GM21723 (cell line): ENCODE measurements around the gene KPNA2.
A peak's percentile ranks its signal among the peaks of the same experiment; 100 is the strongest.
"Not testable (repeated sequence)": the region's sequence is repeated elsewhere in the genome, so short reads cannot be mapped to it uniquely, and the experiment has no call there.

ENCODE experiments used
- ATAC-seq: cut with Tn5 transposase; IDR thresholded peaks from one replicate; pipeline ENCODE4 v1.9.1; 2021; ENCODE audit warnings: mild to moderate bottlenecking, moderate library complexity; ENCODE audit not compliant: unreplicated experiment

KPNA2 gene

DNA sequence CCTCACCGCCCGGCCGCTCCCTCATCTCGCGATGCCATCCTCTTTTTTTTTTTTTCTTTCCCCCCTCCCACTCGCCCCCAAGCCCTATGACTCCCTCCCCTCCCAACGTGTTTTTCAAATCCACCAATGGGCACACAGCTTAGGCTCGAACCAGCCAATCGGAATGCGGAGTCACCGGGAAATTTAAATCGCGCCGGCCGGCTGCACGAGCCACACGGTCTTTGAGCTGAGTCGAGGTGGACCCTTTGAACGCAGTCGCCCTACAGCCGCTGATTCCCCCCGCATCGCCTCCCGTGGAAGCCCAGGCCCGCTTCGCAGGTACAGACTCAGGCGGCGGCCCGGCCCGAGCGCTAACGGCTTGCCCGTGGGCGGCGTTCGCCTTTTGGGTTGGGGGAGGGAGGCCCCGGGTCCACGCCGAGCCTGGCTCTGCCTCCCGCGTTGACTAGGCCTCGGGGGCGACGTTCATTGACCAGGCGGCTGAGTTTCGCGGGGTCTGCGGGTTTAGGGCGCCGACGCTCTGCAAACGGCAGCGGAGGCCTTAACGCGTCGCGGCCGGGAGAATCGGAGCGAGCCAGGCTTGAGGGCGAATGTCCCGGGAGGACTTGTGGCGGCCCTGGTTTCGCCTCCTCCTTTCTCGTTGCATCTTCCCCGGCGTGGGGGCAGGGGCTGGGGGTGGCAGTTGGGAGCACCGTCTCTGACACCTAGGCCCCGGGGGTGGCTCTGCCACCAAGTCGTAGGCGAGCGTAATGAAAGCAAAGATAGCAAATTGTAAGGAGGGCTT is at the start of gene KPNA2:
KPNA2 (plus strand) TSS at position 213 of the 781 bp plus-strand sequence. CDS start 1,398 bp downstream, outside the sequence.
- peak; percentile 90 for ATAC-seq

GRCh38 chr17:67990909-67991308 is 44.6 kb upstream of the KPNA2 start:
- ATAC-seq = no peak

- peak; percentile 13 for ATAC-seq
Measured at GRCh38 chr17:67992548-67993152, 42.9 kb upstream of the KPNA2 start.

GRCh38 chr17:67993153-67993997 is 42.2 kb upstream of the KPNA2 start:
- peak; percentile 76 for ATAC-seq

- no peak for ATAC-seq
Measured at GRCh38 chr17:67993998-67994361, 41.6 kb upstream of the KPNA2 start.

DNA sequence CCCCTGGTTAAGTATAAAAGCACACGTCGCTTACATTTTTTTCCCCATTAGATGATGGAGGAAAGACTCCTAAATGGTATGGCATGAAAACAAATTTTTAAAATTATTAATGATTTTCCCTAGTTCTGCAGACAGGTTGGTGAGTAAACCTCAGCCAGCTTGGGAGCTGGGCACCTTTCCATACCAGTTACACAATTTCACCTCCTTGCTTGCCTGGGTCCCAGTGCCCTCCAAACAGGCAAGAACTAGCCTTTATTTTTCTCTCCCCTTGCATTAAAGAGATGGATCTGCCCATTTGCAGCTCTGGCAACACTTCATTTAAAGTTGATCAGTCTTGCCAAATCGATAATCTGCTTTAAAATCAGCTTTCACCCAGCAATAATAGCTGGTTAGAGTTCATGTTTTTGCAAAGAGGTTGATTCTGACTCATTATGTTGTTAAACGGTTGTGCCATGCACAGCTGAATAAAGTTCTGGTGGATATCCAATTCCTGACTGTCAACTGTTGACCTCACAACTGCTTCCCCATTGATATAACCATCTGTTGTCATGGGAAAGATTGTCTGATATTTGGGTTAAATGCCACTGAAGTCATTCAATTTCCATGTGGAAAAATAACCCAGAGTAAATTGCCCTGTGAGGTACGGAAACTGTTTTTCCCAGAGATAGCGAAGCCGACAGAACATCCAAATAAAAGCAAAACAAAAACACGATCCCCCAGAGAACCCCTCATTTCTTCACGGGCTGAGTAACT is 40.5 kb upstream of the KPNA2 start:
- no peak for ATAC-seq

DNA sequence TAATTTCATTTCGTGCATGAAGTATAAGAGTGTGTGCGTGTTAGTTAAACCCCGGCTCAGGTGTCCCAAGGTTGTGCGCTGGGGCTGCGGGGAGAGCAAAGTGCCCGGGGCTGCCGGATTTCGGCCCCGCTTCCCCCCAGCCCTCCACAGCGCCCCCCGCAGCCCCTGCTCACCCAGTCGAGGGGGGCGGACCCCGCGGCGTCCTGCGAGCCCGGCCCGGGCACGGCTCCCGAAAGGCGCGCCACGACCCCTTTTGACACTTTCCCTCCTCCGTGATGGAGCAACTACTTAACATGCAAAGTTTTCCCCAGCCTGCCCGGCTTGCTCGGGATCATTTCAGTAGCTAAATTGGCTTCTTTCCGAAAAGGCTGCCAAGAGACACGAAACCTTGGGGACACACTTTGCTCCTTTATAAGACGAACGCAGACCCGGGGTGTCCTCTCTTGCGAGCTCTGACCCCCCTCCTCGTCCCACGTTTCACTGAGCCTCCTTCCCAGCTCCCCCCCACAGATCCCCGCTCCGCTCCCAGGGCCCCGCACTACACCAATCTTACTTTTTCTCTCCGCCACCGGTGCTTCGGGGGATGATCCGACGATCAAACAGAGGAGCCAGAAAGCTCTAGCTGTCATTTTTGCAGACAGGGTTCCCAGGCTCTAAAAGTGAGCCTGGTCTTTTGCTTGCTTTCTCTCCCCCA is 39.8 kb upstream of the KPNA2 start:
- ATAC-seq = no peak

DNA sequence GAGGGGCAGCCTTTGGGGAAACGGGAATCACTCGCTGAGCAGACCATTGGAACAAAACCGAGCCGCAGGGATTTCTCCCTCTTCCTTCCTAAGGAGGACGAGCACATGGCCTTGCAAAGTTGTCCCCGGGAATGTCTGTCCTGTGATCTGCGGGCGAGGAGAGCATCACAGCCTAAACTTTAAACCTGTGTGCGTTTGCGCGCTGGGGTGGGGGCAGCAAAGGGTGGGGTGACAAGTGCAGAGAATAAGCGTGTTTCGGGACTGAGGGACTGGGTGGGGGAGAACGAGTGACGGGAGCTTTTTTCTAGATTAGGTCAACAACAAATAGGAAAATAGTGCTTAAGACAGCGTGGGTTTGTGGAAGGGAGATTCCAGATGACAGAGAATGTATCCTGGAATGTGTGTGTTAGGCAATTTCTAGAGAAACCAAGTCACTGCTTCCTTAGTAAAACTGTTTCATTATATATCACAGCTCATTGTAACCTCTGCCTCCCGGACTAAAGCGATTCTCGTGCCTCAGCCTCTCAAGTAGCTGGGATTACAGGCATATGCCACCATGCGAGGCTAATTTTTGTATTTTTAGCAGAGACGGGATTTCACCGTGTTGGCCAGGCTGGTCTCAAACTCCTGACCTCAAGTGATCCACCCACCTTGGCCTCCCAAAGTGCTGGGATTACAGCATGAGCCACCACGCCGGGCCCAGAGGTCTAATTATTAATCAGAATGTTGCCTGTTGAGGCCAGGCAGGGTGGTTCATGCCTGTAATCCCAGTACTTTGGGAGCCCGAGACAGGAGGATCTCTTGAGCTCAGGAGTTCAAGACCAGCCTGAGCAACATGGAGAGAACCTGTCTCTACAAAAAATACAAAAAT is 39.0 kb upstream of the KPNA2 start, which contains the start of gene C17orf58:
C17orf58 (minus strand) TSS at position 169 of the 871 bp plus-strand sequence. CDS start 271 bp downstream, outside the sequence.
- ATAC-seq = not testable (repeated sequence)

DNA sequence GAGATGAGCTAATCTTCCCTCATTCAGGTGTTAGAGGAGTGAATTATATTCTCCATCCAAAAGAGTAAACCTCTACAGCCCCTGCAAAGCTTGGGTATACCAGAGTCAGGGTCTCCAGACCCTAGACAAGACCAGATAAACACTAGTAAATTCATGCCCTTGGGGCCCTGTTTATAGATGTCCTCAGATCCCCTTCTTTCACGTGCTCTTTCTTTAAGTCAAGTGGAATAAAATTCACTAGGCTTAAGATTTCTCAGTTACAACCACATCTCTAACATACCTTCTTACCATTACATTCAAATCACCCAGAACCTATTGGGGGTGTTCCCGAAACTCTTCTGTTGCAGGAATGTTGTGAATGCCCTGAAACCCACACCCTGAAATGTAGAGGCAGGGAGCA is 37.1 kb upstream of the KPNA2 start:
- no peak for ATAC-seq

DNA sequence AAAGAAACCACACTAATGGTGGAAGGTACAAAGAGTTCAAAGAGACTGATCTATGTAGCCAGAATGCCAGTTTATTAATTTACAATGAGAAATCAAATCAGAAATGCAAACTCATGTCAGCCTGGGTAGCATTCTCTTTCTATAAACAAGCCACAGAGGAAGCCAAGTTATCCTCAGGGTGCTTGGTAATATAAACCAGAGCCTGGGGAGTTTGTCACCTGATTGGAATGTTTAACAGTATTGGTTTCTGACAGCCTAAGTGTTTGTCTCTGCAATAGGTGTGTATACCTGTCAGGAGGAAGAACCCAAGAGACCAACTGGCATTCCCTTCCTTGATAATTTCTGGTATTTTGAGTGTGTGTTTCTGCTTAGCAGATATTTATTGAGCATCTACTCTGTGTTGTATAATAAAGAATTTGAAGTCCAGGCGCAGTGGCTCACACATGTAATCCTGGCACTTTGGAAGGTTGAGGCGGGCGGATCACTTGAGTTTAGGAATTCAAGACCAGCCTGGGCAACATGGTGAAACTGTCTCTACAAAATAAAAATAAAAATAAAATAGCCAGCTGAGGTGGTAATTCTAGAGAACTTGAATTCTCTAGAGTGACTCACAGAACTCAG is 36.1 kb upstream of the KPNA2 start:
- ATAC-seq = no peak

GRCh38 chr17:68004201-68004600 is 31.3 kb upstream of the KPNA2 start:
- ATAC-seq = no peak

DNA sequence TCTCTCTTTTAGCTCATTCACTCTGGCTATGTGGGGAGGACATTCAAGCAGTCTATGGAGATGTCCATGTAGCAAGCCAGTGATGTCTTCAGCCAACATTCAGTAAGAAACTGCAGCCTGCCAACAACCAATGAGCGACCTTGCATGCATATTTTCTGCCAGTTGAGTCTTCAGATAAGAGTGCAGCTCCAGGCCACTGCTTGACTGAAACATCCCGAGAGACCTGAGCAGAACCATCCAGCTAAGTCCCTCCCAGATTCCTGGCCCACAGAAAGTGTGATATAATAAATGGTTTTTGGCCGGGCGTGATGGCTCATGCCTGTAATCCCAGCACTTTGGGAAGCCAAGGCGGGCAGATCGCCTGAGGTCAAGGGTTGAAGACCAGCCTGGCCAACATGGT is 28.7 kb upstream of the KPNA2 start:
- no peak for ATAC-seq

GRCh38 chr17:68011199-68011665 is 24.3 kb upstream of the KPNA2 start:
- ATAC-seq = no peak

DNA sequence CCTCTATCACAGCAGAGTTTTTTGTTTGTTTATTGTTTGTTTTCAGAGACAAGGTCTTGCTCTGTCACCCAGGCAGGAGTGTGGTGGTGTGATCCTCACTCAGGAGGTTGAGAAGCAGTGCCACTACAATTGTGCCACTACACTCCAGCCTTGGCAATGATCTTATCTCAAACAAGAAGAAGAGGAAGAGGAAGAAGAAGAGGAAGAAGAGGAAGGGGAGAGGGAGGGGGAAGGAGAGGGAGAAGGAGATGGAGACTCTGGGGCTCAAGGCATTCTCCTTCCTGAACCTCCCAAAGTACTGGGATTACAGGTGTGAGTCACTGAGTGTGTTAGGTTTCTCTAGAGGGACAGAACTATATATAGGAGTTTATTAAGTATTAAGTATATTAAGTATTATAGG is 22.1 kb upstream of the KPNA2 start:
- no peak for ATAC-seq

DNA sequence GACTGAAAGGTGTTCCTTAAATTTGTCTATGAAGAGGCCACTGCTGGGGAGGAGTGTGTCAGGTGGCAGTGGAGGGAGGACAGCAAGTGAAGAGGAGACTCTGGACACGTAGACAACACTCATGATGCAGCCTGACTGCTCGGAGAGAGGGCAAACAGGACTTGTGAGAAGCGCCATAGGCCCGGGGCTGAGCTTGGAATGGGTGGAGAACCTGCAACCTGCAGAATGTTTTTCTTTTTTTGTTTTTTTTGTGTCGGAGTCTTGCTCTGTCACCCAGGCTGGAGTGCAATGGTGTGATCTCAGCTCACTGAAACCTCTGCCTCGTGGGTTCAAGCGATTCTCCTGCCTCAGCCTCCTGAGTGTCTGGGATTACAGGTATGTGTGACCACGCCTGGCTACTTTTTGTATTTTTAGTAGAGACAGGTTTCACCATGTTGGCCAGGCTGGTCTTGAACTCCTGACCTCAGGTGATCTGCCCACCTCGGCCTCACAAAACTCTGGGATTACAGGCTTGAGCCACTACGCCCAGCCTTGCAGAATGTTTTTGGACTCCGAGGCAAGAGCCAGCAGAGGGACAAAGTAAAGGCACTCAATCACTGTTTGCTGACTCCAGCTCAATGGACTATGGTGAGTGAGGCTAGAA is 20.3 kb upstream of the KPNA2 start:
- no peak for ATAC-seq

- no peak for ATAC-seq
Measured at GRCh38 chr17:68016838-68017237, 18.7 kb upstream of the KPNA2 start.

DNA sequence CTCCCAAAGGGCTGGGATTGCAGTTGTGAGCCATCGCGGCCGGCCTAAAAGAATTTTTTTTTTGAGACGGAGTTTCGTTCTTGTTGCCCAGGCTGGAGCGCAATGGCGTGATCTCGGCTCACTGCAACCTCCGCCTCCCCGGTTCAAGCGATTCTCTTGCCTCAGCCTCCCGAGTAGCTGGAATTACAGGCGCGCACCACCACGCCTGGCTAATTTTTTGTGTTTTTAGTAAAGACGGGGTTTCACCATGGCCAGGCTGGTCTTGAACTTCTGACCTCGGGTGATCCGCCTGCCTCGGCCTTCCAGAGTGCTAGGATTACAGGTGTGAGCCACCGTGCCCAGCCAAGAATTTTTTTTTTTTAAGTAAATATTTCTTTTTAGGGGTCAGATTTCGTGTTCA is 17.0 kb upstream of the KPNA2 start:
- ATAC-seq = not testable (repeated sequence)

DNA sequence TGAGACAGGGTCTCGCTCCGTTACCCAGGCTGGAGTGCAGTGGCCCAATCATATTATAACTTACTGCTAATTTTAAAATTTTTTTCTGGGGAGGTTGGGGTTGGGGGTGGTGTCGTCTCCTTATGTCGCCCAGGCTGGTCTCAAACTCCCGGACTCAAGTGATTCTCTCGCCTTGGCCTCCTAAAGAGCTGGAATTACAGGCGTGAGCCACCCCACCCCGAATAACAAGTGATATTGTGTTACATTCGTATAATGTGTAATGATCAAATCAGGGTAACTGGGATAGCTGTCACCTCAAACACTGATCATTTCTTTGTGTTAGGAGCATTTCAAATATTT is 16.2 kb upstream of the KPNA2 start:
- no peak for ATAC-seq
